GM18511 (cell line): ENCODE results near the gene SPOPL.
"Not testable (repeated sequence)": the region's sequence is repeated elsewhere in the genome, so short reads cannot be mapped to it uniquely, and the experiment has no call there.

Experiments used
- ATAC-seq: cut with Tn5 transposase; IDR thresholded peaks from one replicate; pipeline ENCODE4 v1.9.1; 2021; ENCODE audit warnings: mild to moderate bottlenecking, moderate library complexity; ENCODE audit not compliant: unreplicated experiment

SPOPL gene

DNA sequence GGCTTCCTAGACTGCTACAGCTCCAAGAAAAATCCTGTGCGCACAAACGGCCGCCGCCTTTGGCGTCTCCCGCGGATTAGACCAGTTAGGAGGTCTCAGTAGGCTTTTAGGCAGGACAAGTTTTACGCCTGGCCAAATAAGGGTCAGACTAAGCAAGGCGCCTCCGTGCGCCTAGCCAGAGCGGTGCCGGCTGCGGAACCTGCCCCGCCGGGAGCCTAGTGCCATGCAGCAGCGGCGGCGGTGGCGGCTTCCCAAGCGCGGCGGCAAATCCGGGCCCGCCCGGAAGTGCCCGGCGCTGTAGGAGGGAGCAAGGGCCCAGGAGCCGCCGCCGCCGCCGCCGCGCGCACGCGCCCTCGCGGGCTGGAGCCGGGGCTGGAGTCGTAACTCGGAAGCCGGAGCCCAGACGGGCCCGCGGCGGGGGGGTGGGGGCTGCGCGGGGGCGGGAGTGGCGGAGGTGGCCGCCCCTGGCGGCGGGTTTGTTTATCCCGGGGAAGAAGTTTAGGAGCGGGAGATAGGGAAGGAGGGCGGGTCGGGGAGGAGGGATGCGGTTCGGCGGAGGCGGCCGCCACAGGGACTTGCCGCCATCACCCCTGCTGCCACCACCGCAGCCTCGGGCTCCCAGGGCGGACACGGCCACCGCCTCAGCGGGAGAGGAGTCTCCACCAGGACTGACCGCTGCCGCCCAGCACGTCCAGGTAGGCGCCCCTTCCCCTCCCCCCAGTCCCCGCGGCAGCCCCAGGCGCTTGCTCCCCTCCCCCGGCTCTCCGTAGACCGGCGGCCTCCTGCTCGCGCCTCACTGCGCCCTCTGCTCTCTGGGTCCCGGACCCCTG lies at the start of gene SPOPL:
Gene SPOPL (plus strand): TSS at position 346 of the 830 bp plus-strand sequence. CDS start 48,447 bp downstream, outside the sequence.
- peak; percentile 75 for ATAC-seq

DNA sequence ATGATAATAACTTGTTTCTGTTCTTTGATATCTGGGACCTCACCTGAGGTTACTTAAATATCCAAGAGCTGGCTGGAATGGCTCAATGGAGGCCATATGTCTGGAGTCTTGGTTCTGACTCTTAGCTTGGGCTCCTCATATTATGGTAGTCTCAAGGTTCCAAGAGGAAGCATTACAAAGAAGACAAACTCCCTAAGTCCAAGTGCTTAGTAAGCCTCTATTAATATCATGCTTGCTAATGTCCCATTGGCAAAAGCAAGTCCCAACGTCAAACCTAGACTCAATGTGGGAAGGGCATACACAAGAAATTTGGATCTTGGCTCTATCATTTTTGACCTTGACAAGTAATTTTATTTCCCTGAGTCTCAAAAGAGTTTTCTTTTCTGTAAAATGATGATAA lies 49.2 kb upstream of the SPOPL start:
- no peak for ATAC-seq

DNA sequence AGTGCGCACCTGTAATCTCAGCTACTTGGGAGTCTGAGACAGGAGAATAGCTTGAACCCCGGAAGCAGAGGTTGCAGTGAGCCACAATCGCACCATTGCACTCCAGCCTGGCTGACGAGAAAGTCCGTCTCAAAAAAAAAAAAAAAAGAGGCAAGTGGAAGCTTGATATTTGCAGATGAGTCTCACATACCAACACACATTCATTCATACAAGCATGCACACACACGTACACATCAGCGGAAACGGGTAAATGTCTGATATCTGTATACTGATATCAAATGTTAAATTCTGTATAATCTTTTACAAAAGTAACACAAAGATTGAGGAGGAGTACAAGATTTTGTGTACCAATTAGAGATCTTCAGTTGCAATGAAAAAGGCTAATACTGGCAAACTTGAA lies 47.8 kb upstream of the SPOPL start:
- no peak for ATAC-seq

DNA sequence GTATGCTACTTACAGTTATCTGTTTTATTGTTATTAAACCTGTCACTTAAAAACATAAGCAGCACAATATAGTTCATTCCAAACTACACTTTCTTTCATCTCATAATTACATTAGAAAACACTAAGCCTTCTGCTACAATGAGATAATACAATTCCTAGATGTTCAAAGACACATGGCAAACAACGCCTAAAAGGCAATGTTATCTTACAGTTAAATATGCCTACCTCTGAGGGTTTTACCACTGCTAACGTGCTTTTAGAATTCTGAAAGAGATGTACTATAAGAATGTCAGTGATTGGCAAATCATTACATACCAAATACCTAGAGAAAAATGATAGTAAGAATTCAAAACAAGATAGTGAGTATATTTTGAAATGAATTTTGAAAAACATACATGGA lies 46.8 kb upstream of the SPOPL start:
- no peak for ATAC-seq

DNA sequence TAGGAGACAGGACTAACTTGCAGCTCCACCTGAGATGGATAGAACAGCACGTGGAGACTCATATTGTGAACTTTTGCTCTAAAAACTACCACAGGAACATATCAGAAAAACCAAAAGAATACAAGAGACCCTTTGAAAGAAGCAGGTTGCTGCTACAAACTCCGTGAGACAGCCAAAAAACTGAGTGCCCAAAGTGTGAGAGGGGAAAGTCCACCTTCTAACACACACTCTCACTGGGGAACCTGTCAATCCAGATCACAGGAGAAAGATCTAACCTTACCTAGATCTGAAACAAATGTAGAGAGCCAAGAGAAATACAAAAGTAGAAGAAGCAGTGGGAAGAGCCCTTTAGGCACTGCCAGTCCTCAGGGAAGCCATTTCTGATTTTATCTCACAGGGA lies 46.3 kb upstream of the SPOPL start:
- no peak for ATAC-seq

DNA sequence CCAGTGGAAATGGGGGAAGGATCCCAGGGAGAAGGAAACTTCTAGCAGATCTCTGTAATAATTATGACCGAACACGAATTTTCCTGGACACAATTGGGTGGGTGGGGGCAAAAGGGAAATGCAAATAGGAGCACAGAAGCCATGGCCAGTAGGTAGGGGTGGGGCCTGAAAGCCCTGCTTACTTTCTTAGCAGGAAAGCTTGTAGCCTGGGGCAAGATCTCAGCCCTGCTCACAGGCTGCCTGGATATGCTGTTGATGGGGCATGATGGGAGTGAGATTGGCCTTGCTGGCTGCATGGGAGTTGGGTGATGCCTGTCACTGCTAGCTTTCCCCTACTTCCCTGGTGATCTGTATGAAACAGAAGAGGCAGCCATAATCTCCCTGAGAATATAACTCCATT lies 45.9 kb upstream of the SPOPL start:
- ATAC-seq = no peak

DNA sequence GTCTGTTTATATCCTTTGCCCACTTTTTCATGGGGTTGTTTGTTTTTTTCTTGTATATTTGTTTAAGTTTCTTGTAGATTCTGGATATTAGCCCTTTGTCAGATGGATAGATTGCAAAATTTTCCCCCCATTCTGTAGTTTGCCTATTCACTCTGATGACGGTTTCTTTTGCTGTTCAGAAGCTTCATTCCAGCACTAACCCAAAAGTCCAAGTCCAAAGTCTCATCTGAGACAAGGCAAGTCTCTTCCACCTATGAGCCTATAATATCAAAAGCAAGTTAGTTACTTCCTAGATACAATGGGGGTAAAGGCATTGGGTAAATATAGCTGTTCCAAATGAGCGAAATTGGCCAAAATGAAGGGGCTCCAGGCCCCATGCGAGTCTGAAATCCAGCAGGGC lies 38.9 kb upstream of the SPOPL start:
- not testable (repeated sequence) for ATAC-seq

DNA sequence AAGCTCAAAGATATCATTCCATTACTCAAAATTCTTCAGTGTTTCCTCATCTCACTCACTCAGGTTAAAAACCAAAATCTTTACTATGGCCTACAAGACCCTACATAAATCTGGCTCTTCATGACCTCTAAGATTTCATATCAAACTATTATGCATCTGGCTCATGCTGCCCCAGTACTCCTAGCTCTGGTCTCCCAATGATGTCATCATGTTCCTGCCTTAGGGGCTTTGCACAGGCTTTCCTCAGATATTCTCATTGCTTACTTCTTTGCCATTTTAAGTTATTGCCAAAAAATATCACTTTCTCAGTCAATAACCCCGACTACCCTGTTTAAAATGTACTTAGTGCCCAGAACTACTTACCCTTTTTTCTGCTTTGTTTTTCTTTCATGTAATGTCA lies 33.0 kb upstream of the SPOPL start:
- ATAC-seq = no peak

DNA sequence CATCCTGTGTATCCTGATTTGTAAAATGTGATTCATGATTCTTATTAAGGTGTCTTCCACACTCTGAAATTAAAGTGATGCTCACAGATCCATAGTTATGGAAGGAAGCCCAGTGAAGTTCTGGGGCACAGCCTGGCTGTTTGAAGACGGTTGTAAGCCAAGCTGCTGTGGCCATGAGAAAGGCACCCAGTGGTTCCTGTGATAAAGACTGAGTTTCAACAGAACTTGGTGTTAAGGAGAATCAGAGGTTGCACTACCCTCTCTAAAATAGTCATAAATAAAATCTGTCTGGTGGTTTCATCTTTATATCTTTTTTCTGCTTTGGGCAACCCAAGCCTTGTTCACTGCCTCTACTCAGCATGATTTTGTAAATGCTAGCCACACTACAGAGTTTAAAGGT lies 32.2 kb upstream of the SPOPL start:
- no peak for ATAC-seq

DNA sequence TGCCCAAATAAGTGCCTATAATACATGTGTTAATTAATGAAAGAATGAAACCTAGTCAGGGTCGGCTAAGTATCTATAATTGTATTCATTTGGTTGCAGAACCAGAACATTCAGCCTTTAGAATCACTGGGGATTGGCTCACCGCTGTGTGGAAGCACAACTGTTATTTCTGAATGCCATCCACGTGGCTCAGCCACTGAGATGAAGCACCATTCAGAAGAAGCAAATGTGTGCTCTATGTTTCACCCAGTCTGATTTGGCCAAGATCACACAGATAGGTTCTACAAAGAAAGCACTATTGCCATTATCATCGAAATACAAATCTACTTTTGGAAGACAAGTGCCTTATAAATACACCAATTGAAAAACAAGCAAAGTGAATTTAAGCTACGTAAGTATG lies 30.6 kb upstream of the SPOPL start:
- no peak for ATAC-seq

DNA sequence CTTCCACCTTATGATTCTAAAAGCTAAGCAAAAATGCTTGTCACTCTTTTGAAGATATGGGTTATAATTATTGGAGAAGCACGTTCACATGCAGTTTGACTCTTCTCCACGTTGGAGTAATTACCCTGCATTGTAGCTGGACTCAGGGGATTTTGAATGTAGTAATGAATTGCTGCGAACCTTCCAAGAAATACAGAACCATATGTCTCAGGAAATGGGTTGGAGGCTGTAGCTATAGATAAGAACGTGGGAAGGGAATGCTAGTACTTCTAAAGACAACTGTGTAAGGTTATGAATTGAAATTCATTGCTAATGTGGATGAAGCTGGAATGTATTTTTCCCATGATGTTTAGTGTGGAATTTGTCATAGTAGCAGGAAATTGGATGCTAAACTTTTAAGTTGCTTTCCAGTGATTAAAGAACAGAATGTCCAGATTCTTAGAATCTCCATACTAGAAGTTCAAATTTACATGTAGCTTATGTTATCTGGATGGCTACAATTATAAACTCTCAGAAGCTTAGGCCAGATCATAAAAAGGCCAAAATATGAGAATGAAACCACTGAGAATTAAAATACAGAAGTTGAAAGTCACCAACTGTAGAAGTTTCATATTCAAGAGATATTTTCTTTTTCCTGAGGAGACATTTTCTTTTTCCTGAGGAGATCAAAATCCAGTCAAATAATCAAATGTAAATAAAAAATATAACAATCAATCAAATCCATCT lies 27.3 kb upstream of the SPOPL start:
- no peak for ATAC-seq

DNA sequence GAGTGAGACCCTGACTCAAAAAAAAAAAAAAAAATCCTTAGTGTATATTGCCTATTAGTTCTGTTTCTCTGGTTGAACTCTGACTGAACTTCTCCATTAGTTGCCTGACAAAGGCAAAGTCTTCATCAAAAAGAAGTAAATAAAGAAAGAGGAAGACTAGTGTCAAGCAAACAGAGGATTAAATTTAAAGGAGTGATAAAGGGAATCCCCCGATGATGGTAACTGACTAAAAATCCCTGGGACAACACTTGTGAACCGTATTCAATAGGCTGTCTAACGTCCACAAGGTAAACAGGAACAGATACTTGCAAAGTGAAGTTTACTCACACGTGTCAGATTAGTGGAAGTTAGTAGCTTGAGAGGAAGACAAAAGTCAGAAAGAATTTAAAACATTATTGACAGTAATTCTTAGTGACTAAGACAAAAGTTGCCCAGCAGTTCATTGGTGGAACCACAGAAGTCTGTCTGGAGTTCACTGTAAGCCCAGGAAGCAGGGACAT lies 26.2 kb upstream of the SPOPL start:
- ATAC-seq = peak; percentile 95

DNA sequence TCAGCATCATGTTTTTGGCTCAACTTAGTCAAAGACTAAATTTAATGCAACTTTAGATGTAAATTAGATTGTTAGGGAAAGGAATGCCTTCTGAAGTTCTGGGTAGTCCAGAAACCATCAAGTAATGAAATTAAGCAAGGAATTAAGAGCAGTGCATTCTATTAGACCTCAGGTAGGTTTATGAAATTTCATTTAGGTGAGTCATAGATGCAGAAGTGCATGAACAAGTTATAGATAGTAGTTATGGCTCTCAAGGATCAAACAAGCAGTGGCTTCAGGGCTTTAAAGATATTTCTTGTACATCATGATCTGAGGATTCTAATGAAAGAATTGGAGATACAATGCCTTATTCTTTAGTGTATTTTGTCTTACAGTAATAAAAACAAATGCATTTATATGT lies 25.4 kb upstream of the SPOPL start:
- ATAC-seq = no peak

DNA sequence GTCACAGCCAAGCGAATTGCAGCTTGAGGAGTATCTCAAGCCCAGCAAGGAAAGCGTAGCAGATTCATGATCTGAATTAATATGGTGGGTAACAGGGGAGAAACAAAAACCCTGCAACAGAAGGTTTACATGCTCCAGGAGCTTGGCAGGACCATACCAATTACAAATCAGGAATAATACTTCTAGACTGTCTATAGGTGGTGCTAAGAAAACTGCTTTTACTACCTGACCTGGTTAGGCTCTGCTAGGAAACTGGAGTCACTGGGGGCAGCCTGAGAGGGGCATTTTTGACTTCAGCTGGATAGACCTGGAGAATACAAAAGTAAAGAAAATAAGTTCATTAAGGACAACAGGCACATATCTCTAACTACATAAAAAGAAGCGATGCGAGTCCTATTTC lies 24.6 kb upstream of the SPOPL start:
- no peak for ATAC-seq

DNA sequence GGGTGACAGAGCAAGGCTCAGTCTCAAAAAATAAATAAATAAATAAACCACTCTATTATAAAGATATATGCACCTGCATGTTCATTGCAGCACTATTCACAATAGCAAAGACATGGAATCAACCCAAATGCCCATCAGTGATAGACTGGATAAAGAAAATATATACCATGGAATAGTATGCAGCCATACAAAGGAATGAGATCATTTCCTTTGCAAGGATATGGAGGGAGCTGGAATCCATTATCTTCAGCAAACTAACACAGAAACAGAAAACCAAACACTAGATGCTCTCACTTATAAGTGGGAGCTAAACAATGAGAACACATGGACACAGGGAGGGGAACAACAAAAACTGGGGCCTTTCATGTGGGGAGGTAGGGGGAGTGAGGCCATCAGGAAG lies 18.8 kb upstream of the SPOPL start:
- ATAC-seq = not testable (repeated sequence)

DNA sequence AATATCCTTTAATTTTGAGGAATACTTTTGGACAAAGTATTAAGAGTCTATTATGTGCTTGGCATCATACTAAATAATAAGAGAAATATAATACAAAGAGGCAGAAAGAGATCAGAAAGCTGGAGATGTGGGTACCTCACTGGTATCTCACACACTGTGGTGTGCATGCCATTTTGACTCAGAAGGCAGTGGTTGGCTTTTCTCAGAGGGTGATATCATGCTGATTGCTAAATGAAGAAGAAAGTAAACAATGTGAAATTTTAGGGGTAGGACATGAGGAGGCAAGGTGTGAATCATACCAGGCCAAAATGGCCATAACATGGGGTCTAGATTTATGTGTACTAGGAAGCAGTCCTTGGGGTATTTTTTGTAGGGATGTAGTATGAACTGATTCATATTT lies 16.6 kb upstream of the SPOPL start:
- no peak for ATAC-seq

DNA sequence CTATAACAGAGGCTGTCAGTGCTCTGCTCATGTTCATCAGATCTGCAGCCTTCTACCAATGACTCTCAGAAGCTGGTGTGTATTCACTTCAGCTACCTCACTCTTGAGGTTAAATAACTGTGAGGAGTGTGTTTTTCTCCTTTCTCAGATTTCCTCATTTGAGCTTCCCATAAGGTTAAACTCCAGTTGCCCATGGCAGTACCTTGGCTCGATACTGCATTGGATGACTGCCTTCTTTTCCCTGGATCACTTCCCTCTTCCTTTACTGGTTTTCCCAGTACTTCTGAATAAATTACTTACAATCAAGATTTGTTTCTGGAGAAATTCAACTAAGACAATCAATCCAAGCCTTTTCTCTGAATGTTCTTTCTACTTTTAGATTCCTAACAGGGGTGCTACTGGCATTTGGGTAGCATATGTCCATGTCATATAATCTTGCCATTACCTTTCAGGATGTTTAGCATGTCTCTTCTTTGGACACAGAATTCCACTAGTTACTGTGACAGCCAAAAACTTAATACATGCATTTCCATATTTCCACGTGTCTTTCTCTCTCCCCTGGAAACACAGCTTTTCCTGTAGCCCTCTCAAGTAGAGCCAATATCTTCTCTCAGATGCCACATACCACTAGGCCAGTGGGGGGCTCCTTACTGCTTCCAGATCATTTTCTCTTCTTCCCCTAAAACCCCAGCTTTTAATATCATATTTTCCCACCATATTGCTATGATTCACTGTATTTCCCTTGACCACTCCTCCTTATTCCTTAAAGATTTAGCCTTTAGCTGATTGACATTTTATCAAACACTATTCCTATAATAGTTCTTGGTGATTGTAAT lies 15.0 kb upstream of the SPOPL start:
- no peak for ATAC-seq

DNA sequence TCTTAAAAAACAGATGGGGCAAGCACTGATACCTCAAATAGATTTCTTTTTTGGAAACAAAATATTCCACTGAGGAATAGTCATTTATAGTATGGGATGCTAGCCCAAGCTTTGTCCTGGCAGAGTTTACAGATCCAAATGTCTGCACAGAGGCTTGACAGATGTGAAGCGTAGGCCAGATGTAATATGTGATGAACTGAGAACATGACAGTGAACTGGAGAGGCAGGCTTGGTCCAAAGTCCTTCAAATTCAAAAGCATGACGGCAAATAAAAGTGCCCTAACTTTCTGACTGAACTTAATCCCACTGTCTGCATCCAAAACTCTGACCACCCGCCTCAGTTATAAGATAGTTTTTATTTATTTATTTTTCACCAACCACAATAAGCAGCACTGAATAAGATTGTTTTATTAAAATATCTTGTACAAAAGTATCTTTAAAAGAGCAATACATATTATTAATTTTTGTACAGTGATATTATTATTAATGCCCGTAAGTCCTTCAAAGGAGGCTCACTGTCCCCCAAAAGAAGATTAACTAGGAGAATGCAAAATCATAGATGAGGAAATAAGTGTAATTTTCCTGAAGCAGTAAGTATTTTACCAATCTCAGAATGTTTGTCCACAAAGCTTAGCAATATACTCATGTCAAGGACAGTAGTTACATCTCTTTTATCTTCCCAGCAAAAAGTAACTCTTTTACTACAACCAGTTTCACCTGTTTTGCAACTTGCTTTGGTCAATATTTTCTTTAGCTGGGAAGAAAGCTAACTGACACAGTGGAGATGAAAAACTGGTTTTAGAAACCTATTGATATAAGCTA lies 10.7 kb upstream of the SPOPL start:
- ATAC-seq = no peak

DNA sequence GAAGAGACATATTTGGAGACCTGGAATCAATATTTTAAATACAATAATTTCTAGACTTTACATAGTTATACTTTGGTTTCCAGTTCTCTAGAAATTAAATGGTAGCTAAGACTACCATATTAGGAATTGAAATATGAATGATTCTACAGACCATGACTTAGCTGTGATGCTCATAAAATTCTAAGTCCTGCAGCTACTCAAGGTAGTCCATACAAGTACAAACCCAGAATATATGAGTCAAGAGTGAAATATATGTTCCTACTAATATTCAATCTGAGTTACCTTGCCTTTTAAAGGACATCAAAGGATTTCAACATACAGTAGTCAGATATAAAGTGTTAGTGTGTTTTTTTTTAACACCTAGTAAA lies 10.1 kb upstream of the SPOPL start:
- ATAC-seq = no peak

DNA sequence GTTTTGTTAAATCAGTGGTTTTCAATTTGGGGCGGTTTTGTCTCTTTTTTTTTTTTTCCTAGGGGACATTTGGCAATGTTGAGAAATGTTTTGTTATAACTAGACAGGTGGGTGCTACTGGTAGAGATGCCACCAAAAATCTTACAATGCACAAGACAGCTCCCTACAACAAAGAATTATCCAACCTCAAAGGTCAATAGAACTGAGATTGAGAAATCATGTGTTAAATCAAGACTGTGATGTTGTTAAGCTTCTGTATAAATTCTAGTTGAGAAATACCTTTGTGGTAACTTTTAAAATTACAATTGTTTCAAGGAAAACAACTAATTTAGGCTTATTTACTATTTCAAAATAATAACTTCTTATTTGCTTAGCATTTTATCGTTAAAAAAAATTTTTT lies 9.4 kb upstream of the SPOPL start:
- no peak for ATAC-seq

DNA sequence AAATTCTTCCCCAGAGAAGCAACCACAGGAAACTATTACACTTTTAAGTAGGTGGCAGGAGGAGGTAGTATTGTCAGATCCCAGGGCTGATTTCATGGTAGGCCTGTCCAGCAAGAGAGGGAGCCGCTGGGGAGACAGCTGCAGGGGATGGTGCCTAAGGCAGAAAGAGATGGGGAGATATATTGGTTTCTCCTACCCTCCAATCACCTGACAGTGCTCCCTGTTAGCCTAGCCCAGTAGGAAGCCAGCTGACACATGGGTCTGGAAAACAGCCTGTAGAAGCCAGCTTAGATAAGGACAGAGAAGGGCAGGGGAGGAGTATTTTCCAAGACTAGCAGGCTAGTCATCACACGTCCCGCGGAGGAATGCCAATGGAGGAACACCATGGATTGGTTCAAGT lies 8.2 kb upstream of the SPOPL start:
- ATAC-seq = no peak
